COLO668 (cell line): ENCODE results near the gene ERC2.

Experiments
- DNase-seq: peaks from one replicate; lab custom pipeline; 2025; ENCODE audit not compliant: unreplicated experiment; lab: John Stamatoyannopoulos, UW

ERC2 gene

GRCh38 chr3:55897573-55898224 lies 570.6 kb downstream of the ERC2 start:
- no peak for DNase-seq

- no peak for DNase-seq
Observed at GRCh38 chr3:55895897-55896566, 572.2 kb downstream of the ERC2 start.

GRCh38 chr3:55894605-55895004 lies 573.7 kb downstream of the ERC2 start:
- DNase-seq, result no peak

- no peak for DNase-seq
Observed at GRCh38 chr3:55893045-55893664, 575.1 kb downstream of the ERC2 start.

DNA sequence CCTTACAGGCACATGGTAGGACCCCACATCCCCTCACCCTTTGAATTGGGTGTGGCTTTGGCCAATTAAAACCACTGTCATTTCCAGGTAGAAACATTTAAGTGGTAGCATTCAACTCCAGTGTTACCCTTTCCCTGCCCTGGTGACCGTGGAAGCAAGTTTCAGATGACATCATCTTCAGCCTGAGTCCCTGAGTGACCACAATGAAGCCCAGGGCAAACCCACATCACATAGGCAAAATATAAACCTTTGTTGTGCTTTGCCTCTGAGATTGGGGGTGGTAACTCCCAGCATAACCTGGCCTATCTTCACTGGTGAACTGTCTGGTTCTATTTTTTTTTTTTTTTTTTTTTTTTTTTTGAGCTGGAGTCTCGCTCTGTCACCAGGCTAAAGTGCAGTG lies 577.2 kb downstream of the ERC2 start:
- DNase-seq, result no peak

DNA sequence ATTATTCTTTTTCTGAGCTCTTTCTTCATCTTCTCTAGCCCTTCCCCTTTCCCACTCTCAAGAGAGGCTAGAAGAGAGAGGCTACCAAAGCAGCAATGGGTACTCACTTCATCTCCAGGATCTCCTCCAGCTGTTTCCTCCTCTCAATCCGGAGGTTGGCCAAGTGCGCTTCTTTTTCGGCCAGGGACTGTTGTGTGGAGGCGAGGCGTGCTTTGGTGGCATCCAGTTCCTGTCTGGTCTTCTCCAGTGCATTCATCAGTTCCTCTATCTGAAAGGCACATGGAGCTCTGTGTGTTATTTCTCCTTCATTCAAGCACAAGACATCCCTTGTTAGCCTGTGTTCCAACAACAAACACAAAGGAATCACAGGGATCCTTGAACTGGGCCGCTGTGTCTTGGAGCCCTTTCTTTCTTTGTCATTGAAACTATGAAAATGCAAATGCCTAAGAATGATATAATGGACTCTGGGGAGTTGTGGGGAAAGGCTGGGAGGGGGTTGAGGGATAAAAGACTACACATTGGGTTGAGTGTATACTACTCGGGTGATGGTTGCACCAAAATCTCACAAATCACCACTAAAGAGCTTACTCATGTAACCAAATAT lies 579.9 kb downstream of the ERC2 start:
- no peak for DNase-seq

DNA sequence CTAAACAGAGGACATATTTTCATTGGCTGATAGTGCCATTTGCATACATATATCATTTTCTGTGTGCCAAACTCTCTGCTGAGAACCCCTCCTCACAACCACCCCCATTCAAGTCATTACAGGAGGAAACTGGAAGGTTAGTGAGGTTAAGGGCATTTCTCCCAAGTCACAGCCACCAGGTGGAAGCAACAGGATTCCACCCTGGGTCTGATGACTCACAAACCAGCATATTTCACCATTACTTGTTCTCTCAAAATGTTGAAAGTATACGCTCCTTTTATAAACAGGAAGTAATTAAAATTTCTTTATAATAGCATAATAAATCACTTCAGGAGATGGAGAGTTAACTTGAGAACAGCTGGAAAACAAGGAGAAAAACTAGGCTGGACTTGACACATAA lies 582.5 kb downstream of the ERC2 start:
- no peak for DNase-seq

- no peak for DNase-seq
Observed at GRCh38 chr3:55884491-55885285, 583.6 kb downstream of the ERC2 start.

DNA sequence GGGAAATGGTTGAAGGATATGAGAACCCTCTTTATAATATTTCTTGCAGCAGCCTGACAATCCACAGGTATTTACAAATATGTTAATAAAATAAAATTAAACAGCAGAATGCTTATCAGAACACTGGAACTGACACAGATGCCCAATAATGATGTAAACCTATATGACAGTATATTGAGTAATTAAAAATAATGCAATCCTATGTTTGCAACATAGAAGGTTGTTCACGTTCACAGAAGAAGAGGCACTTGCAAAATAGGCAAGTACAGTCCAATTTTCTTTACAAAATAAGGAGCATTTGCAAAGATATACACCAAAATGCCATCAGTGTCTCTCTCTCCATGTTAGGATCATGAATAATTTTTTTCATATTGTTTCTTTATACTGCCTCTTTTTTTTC lies 584.2 kb downstream of the ERC2 start:
- no peak for DNase-seq

GRCh38 chr3:55882006-55882405 lies 586.3 kb downstream of the ERC2 start:
- no peak for DNase-seq

DNA sequence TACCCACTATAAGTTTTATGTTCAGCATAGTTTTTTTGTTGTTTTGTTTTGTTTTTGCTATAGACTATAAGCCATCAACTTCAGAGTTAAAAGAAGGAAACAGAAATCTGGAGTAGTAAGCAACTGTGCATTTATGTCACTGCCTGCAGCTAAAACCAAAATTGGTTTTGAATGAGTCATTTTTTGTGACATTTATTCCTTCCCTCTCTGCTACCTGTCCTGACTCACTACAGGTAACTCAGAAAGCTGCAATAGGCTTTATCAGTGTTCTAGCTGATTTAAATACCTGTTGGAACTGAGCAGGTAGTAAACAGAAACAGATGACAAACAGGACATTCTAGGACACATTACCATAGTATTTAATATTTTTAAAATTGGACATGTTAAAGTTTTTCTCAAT lies 587.9 kb downstream of the ERC2 start:
- DNase-seq, result no peak

DNA sequence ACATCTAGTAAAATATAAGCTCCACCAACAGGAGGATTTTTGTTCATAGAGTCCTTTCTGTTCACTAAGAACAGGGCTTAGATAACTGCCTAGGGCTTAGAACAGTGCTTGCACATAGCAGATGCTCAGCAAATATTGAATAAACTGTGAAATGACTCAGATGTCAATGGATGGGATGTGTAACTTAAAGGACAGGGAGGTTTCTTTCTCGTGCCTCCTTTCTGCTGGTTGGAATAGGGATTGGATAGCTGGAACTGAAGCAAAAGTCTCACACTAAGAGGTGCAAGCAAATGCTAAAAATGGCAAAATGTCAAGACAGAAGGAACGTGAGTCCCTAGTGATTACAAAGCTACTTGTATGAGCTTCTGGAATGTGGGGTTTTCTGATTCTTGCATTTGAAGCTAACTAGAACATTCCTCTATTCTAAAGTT lies 588.4 kb downstream of the ERC2 start:
- no peak for DNase-seq

DNA sequence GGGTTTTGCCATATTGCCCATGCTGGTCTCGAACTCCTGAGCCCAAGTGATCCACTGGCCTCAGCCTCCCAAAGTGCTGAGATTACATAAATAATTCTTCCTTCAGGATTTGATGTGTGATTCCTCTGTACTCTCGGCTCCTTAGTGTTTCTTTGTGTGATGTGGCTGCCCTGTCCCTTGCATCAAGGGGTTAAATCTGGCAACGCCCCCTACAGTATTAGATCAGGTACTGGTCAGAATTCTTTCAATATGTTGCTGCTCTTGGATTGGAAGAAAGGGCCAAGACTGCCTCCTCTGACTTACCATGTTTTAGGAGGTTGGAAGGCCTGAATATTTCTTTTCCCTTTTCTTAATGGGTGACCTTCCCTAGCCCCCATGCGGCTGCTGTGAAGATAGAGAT lies 590.6 kb downstream of the ERC2 start:
- DNase-seq, result no peak

DNA sequence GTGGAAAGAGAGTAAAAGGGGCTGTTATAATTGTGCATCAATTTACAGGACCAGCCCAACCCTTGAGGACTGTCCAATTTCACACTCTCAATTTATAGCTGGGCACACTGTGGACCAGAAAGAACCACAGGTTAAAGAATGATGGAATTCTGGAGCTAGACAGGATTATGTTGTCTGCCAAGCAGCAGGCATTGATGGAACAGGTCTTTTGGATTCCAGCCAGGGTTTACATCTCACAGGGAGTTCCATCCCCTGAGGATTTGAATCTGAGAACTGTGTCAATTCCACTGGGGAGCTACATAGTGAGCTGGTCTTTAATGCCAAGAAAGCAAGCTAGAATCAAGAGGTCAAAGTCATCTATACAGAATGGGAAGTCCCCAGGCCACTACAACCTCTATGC lies 591.7 kb downstream of the ERC2 start:
- no peak for DNase-seq

GRCh38 chr3:55875113-55875512 lies 593.2 kb downstream of the ERC2 start:
- no peak for DNase-seq

GRCh38 chr3:55873523-55874254 lies 594.6 kb downstream of the ERC2 start:
- DNase-seq, result no peak

DNA sequence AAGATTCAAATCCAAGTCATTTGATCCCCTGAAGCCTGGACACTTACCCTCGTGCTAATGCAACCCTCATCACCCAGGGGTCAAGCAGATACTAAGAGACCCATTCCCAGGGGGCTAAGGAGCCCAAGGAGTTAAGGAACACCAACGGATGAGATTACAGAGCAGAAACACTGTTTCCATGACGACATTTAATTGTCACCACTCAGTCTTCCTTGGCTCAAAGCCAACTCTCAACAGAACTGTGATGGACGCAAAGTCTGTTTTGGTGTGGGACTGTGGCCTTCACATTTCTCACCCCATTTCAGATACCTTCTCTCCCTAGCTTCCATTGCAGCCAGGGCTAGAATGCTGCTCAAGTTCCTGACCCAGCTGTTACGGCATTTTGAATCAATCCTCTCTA lies 597.7 kb downstream of the ERC2 start:
- DNase-seq, result no peak

GRCh38 chr3:55868347-55868746 lies 599.9 kb downstream of the ERC2 start:
- DNase-seq, result no peak

DNA sequence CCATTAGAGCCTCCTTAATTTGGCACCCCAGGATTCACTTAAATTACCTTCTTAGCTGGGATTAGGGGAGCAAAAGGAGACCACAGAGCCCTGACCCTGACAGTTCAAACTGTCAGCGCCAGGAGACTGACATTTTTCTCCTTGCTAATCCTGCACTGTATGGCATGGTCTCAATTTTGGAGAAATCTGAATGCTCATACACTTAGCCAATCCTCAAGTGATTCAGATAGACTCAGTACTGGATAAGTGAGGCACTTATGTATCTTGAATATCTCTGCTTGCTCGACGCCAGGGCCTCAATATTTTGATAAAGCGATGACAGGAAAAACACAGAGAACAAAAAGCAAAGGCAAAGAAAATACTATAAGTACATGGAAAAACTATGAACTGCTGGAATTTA lies 605.2 kb downstream of the ERC2 start:
- DNase-seq, result no peak

GRCh38 chr3:55860049-55860721 lies 608.1 kb downstream of the ERC2 start:
- no peak for DNase-seq
